ENCODE measurements around the gene STIM1.

The STIM1 gene

DNA sequence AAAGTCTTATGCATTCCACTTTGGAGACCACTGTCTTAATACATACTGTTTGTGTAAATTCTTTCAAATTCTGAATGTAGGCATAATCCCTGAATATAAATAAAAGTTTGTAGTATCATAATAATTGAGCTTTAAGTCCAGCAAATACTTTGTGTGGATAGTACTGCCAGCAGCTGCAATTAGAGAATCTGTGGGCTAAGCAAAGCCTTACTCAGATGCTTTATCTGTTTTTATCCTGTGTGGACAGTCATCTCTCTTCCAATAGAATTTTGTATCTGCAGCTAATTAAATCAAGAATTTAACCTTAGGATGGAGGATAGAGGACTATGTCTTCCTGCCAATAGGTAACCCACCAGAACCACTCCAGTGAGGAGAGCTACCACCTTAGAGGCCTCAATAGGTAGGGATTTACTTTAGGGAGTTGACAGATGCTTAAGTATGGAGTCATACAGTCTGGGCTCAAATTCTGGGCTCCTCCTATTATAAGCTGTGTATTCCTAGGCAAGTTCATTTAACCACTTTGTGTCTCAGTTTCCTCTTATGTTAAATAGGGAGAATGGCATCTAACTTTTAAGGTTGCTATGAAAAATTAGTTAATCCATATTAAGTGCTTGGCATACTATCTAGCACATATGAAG, 71.1 kb downstream of the STIM1 start:
- no peak overlapping the region for H3K4me3 ChIP-seq (ENCODE audit: low read depth, low read length)
- in situ Hi-C loops (cut with HindIII; ENCODE audit: low sequenced_read_pairs): no loop called here
- TF ChIP-seq, protein P1, sequence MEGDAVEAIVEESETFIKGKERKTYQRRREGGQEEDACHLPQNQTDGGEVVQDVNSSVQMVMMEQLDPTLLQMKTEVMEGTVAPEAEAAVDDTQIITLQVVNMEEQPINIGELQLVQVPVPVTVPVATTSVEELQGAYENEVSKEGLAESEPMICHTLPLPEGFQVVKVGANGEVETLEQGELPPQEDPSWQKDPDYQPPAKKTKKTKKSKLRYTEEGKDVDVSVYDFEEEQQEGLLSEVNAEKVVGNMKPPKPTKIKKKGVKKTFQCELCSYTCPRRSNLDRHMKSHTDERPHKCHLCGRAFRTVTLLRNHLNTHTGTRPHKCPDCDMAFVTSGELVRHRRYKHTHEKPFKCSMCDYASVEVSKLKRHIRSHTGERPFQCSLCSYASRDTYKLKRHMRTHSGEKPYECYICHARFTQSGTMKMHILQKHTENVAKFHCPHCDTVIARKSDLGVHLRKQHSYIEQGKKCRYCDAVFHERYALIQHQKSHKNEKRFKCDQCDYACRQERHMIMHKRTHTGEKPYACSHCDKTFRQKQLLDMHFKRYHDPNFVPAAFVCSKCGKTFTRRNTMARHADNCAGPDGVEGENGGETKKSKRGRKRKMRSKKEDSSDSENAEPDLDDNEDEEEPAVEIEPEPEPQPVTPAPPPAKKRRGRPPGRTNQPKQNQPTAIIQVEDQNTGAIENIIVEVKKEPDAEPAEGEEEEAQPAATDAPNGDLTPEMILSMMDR (IDR thresholded peaks at IDR 0.05; ENCODE audit: low read depth, low read length, missing control alignments): no peak
- no peak for DNase-seq (ENCODE audit: low read depth)

DNA sequence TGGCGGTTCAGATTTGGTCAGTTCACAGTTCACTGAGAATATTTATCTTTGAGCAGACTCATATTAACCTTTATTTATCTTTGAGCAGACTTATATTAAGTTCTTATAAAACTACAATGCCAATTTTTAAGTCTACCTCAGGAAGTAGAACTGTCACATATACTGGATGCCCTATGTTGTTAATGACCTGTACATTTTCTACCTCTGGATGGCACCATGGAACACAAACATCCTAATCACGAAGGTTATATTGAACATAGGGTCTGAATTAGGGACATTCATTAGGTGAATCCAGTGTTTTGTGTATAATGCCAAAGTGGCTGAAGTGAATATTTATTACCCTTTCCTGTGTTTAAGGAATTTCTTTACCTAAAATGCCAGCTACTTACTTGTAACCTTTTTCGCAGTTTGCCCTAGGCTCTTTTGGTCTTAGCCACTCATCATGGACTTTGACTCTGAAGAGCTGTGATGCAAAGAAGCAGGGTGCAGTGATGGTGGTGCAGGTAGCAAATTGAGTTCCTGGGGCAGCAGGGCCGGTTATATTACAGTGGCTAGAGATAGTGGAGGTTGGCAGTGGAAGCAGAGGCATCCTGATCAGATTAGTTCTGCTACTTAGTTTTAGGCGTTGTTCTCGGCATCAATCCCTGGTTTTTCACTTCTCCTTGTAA, 71.8 kb downstream of the STIM1 start:
- TF ChIP-seq, protein P1 (IDR thresholded peaks at IDR 0.05; ENCODE audit: low read depth, low read length, missing control alignments): no peak
- no peak for DNase-seq (ENCODE audit: low read depth)
- in situ Hi-C loops (cut with HindIII; ENCODE audit: low sequenced_read_pairs): no loop called here
- no peak overlapping the region for H3K4me3 ChIP-seq (ENCODE audit: low read depth, low read length)

- in situ Hi-C loops (cut with HindIII; ENCODE audit: low sequenced_read_pairs): no loop called here
- no peak for DNase-seq (ENCODE audit: low read depth)
- H3K4me3 ChIP-seq (ENCODE audit: low read depth, low read length): no peak overlapping the region
- TF ChIP-seq, protein P1 (IDR thresholded peaks at IDR 0.05; ENCODE audit: low read depth, low read length, missing control alignments): no peak
These were observed 73.8 kb downstream of the STIM1 start for GRCh38 chr11:3929232-3929631.

DNA sequence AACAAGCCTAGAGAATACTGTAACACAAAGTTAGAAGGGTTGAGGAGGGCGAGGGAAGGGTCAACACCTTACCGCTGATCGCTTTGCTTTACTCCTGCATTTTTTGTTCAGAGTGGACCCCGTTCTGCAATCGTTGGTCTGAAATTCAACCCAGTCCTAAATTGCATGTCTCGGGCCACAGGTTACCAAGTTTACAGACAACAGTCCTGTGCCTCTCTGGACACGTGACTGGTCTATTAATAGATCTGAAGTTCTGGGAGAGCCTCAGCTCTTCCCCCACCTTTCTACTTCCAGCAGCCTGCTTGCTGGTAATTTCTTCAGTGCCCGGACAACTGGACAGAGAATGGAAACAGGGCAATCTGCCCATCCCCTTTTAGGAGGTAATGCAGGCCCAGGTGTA, 74.2 kb downstream of the STIM1 start:
- no peak for DNase-seq (ENCODE audit: low read depth)
- TF ChIP-seq, protein P1 (IDR thresholded peaks at IDR 0.05; ENCODE audit: low read depth, low read length, missing control alignments): no peak
- H3K4me3 ChIP-seq (ENCODE audit: low read depth, low read length): no peak overlapping the region
- in situ Hi-C loops (cut with HindIII; ENCODE audit: low sequenced_read_pairs): no loop called here

DNA sequence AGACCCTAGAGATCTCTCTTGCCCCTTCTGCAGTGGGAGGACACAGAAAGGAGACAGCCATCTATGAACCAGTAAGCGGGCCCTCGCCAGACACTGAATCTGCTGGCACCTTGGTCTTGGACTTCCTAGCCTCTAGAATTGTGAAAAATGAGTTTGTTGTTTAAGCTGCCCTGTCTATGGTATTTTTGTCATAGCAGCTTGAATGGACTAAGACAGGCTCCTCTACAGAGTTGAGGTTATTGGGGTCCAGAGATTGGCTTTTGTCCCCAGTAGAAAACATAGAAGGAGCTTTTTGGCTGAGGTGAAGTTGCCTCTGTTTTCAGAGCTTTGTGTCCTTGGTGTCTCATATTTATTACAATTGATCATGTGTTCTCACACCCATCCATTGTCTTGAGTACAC, 77.2 kb downstream of the STIM1 start:
- DNase-seq (ENCODE audit: low read depth): no peak
- TF ChIP-seq, protein P1 (IDR thresholded peaks at IDR 0.05; ENCODE audit: low read depth, low read length, missing control alignments): no peak
- in situ Hi-C loops (cut with HindIII; ENCODE audit: low sequenced_read_pairs): no loop called here
- H3K4me3 ChIP-seq (ENCODE audit: low read depth, low read length): no peak overlapping the region

DNA sequence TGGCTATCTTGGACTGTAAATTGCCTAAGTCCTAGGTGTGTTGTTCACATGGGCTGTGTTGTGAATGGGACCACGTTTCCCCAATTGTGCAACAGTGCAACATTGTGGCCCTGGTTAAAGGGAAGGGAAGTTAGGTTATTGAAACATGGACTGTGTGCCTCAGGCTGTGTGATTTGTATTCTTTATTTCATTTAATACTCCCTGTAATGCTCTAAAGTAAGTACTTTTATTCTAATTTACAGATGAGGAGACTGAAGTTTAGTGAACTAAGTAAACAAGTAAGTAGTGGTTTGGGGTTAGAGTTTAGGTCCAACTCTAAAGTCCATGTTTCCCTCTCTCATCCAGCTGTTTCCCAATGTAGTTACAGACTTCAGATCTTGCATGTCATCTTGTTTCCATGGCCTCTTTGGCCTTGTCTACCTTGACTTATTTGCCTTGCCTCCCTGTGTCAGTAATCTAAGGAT, 77.7 kb downstream of the STIM1 start:
- no peak for DNase-seq (ENCODE audit: low read depth)
- in situ Hi-C loops (cut with HindIII; ENCODE audit: low sequenced_read_pairs): no loop called here
- H3K4me3 ChIP-seq (ENCODE audit: low read depth, low read length): no peak overlapping the region
- TF ChIP-seq, protein P1 (IDR thresholded peaks at IDR 0.05; ENCODE audit: low read depth, low read length, missing control alignments): no peak
